NCI-H748 (cell line): Measurements from ENCODE around the gene INHBE.

Experiments used
- DNase-seq: peaks from one replicate; lab custom pipeline; 2025; ENCODE audit not compliant: unreplicated experiment; lab: John Stamatoyannopoulos, UW

INHBE gene

GRCh38 chr12:57460841-57461275, 5.8 kb downstream of the INHBE start:
- peak; percentile 31 for DNase-seq

GRCh38 chr12:57461276-57461916, 6.3 kb downstream of the INHBE start:
- peak; percentile 45 for DNase-seq

- no peak for DNase-seq
Observed at GRCh38 chr12:57461917-57462250, 6.8 kb downstream of the INHBE start.

- peak; percentile 89 for DNase-seq
Observed at GRCh38 chr12:57462251-57462911, 7.3 kb downstream of the INHBE start.

GRCh38 chr12:57462912-57463253, 7.8 kb downstream of the INHBE start:
- no peak for DNase-seq

- no peak for DNase-seq
Observed at GRCh38 chr12:57464569-57464968, 9.5 kb downstream of the INHBE start.

GRCh38 chr12:57465030-57465746, 10.1 kb downstream of the INHBE start:
- DNase-seq = no peak

GRCh38 chr12:57465747-57466505, 10.8 kb downstream of the INHBE start:
- no peak for DNase-seq

- no peak for DNase-seq
Observed at GRCh38 chr12:57467212-57467874, 12.2 kb downstream of the INHBE start.

- DNase-seq = no peak
Observed at GRCh38 chr12:57467915-57468314, 12.8 kb downstream of the INHBE start.

GRCh38 chr12:57469296-57470164, 14.4 kb downstream of the INHBE start:
- no peak for DNase-seq

- no peak for DNase-seq
Observed at GRCh38 chr12:57470286-57470969, 15.3 kb downstream of the INHBE start.

GRCh38 chr12:57470970-57471656, 16.0 kb downstream of the INHBE start:
- no peak for DNase-seq

GRCh38 chr12:57471661-57472060, 16.6 kb downstream of the INHBE start:
- DNase-seq = no peak

GRCh38 chr12:57472391-57472790, 17.3 kb downstream of the INHBE start:
- no peak for DNase-seq

- peak; percentile 15 for DNase-seq
Observed at GRCh38 chr12:57473392-57473791, 18.3 kb downstream of the INHBE start.

GRCh38 chr12:57473886-57474285, 18.8 kb downstream of the INHBE start:
- DNase-seq = no peak

GRCh38 chr12:57474430-57474829, 19.3 kb downstream of the INHBE start:
- DNase-seq = peak; percentile 11

- DNase-seq = no peak
Observed at GRCh38 chr12:57474862-57475261, 19.8 kb downstream of the INHBE start.
